SJSA1 (cell line): ENCODE results near the gene SLC2A10. TPM values are rescaled to one million over a fixed set of nuclear protein-coding genes. Genes with fewer than 3 reads are reported as not detected.

Experiments
- DNase-seq, 2 experiments: peaks; one replicate each; pipeline ENCODE4 v3.0.0-alpha.2; 2015 to 2020; ENCODE audit warnings: low spot score in 2 of 2, low read depth in 1 of 2
- H3K27ac ChIP-seq: fragments of 250-450 bp; sonication (Bioruptor Pico); 2 replicates; pipeline ENCODE4 v1.5.1; 2020; ENCODE audit warnings: mild to moderate bottlenecking, moderate library complexity
- H3K27me3 ChIP-seq: fragments of 250-450 bp; sonication (Bioruptor Pico); replicated peaks from 2 replicates; pipeline ENCODE4 v1.5.1; 2020; ENCODE audit warnings: mild to moderate bottlenecking, moderate library complexity
- H3K36me3 ChIP-seq: fragments of 250-450 bp; sonication (Bioruptor Pico); 2 replicates; pipeline ENCODE4 v1.5.1; 2020; ENCODE audit warnings: mild to moderate bottlenecking
- H3K4me1 ChIP-seq: fragments of 250-450 bp; sonication (Bioruptor Pico); replicated peaks from 2 replicates; pipeline ENCODE4 v1.6.1; 2021; ENCODE audit warnings: mild to moderate bottlenecking
- H3K4me3 ChIP-seq: fragments of 250-450 bp; sonication (Bioruptor Pico); 2 replicates; pipeline ENCODE4 v1.5.1; 2020; ENCODE audit warnings: mild to moderate bottlenecking
- H3K9me3 ChIP-seq: fragments of 250-450 bp; sonication (Bioruptor Pico); replicated peaks from 2 replicates; pipeline ENCODE4 v1.5.1; 2020; ENCODE audit warnings: mild to moderate bottlenecking
- total RNA-seq: library from RNA; depleted of rRNA; stranded (reverse); fragments of >200 nt; shearing (Covaris generic); gene quantifications from 2 replicates; pipeline ENCODE4 v1.2.3, GENCODE V29; 2014

Gene SLC2A10
- total RNA-seq, 1 experiment from 2014 or later: 18.5 TPM

DNA sequence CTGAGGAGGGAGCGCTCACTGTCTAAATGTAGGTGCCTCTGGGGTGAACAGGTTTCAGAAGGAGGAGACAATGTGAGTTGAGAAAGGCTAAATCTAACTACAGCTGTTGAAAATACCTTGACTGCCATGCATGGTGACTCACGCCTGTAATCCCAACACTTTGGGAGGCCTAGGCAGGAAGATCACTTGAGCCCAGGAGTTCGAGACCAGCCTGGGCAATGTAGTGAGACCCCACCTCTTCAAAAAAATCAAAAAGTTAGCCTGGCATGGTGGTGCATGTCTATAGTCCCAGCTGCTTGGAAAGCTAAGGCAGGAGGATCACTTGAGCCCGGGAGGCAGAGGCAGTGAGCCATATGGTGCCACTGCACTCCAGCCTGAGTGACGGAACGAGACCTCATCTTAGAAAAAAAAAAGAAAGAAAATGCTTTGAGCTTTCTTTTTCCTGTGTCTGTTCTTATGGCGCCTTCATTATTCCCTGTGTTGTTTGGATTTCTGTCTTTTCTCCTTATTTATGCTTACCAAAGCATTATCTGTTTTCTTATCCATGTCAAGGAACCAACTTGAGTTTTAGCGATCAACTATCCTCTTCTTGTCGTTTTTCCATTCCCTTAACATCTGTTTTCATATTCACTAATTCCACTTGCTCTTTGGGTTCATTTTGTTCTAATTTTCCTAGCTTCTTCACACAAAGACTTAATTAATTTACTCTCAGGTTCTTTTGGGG lies 8.5 kb downstream of the SLC2A10 start:
- Histone ChIP-seq H3K27me3 (no peaks in the 10 kb centered on the region), H3K36me3 (peaks cover 12% of the 10 kb centered on the region), H3K4me3 (no peak overlapping the region), H3K27ac (no peak overlapping the region), H3K9me3 (0 out of 2 replicates have a peak, but pooled peaks cover 2% of the 10 kb centered on the region), H3K4me1 (peaks cover 7% of the 10 kb centered on the region)
- no peak for DNase-seq

DNA sequence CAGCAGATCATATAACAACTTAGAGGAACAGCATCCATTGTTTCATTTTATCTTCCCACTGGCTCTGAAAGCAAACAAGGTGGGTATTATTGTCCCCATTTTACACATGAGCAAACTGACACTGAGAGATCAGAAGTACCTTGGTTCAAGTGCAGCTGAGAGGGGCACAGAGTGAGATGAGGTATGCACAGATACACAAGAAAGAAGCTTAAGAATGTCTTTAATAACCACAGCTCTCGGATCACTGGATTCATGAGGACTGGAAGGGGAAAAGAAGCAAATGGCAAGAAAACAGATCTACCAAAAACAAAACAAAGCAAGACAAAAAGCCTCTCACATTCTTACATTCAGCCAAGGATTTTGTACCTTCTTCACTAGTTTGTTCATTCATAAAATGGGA lies 10.6 kb downstream of the SLC2A10 start:
- no peak overlapping the region for H3K4me3 ChIP-seq
- H3K4me1 ChIP-seq: peaks cover 5% of the 10 kb centered on the region
- H3K27me3 ChIP-seq: no peaks in the 10 kb centered on the region
- no peak for DNase-seq
- H3K9me3 ChIP-seq: 0 out of 2 replicates have a peak, but pooled peaks cover 2% of the 10 kb centered on the region
- peaks cover 12% of the 10 kb centered on the region for H3K36me3 ChIP-seq
- H3K27ac ChIP-seq: no peak overlapping the region

DNA sequence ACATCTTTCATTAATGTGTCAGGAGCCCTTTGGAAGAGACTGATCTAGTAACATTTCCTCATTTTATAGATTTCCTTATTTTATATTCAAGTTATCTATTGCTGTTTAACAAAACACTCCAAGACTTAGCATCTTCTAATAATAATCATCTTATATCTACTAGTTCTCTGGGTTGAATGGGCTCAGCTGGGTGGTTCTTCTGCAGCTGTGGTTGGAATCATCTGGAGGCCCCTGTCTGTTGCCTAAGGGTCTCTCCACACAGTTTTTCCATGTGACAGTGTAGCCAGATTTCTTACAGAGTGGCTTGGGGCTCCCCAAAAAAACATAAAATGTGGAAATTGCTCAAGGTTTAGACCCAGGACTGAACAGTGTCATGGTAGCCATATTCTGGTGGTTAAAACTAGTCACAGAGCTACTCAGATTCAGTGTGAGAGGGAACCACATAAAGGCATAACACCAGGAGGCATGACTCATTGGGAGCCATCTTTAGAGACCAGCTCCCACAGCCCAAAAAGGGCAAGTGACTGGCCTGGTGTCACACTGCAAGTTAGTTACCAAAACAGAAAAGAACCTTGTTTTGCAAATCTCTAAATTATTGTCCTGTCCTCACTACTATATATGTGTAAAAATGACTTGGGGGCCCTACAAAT lies 11.5 kb downstream of the SLC2A10 start:
- Histone ChIP-seq H3K4me1 (no peaks in the 10 kb centered on the region), H3K27ac (no peak overlapping the region), H3K4me3 (no peak overlapping the region), H3K36me3 (peaks cover 12% of the 10 kb centered on the region), H3K27me3 (no peaks in the 10 kb centered on the region), H3K9me3 (0 out of 2 replicates have a peak, but pooled peaks cover 2% of the 10 kb centered on the region)
- DNase-seq: no peak

DNA sequence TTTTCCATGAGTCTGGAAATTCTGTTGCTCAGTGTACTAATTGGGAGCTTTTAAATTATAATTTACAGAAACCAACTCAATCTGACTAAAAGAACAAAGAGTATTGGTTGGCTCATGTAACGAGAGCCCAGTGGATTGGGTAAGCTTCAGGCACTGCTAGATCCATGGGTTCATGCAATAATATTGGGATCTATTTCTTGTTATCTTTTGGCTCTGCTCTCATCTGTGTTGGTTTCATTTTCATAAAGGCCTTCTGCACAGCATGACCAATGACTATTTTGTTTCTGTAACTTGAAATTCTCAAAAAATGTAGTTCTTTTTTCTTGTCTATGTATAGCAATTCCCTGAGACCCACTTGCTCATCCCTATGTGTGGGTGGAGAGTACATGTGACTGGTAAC lies 12.0 kb downstream of the SLC2A10 start:
- Histone ChIP-seq H3K27me3 (no peaks in the 10 kb centered on the region), H3K27ac (no peak overlapping the region), H3K9me3 (0 out of 2 replicates have a peak, but pooled peaks cover 2% of the 10 kb centered on the region), H3K4me3 (no peak overlapping the region), H3K36me3 (peaks cover 14% of the 10 kb centered on the region), H3K4me1 (no peaks in the 10 kb centered on the region)
- no peak for DNase-seq

DNA sequence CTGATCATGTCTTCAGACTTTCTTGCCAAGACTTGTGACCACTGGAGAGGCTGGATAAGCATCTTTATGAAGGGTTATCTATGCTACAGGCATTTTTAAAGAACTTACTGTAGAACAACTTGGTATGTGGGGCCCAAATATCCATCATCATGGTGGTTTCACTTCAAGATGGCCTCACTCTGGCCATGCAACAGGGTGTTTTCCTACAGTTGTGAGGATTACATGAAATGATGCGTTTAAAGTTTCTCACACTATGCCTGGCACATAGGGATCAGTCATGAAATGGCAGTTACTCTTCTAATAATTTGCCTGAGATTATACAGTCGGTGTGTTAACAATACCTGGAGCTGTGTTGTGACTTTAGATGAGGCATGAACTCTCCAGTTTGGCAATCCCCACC lies 13.0 kb downstream of the SLC2A10 start:
- no peak overlapping the region for H3K4me3 ChIP-seq
- H3K27ac ChIP-seq: no peak overlapping the region
- 0 out of 2 replicates have a peak, but pooled peaks cover 2% of the 10 kb centered on the region for H3K9me3 ChIP-seq
- no peaks in the 10 kb centered on the region for H3K4me1 ChIP-seq
- no peaks in the 10 kb centered on the region for H3K27me3 ChIP-seq
- H3K36me3 ChIP-seq: peaks cover 14% of the 10 kb centered on the region
- no peak for DNase-seq

DNA sequence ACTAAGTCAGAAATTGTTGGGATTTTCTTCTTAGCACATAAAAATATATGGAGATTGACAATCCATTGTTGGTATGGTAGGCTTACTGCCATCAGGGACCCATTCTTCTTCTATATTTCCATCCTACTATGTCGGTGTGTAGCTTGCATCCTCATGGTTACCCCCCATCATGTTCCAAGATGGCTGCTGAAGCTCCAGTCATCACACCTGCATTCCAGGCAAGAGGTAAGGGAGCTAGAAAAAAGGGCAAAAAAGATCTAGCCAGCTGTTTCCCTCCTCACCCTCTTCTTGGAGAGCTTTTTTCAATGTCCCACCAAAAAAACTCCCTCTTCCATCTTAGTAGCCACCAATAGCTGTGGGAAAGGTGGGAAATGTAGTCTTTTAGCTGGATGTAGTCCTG lies 13.6 kb downstream of the SLC2A10 start:
- Histone ChIP-seq H3K4me3 (no peak overlapping the region), H3K36me3 (peaks cover 14% of the 10 kb centered on the region), H3K27ac (no peak overlapping the region), H3K9me3 (0 out of 2 replicates have a peak, but pooled peaks cover 2% of the 10 kb centered on the region), H3K27me3 (no peaks in the 10 kb centered on the region), H3K4me1 (no peaks in the 10 kb centered on the region)
- DNase-seq: no peak

DNA sequence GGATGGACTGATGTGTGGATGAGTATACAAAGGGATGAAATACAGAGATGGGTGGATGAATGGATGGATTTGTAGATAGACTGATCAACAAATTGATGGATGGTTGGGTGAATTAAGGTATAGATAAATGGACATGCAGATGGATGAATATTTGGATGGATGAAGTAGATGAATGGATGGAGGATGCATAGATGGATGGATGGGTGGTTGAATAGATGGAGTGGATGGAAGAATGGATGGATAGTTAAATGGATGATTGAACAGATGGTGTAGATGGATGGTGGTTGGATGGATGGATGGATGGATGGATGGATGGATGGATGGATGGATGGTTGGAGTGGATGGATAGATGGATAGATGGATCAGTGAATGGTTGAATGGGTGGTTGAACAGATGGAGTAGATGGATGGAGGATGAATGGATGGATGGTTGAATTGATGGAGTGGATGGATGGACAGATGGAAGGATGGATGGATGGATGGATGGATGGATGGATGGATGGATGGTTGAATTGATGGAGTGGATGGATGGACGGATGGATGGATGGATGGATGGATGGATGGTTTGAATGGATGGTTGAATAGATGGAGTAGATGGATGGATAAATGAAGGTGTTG lies 15.0 kb downstream of the SLC2A10 start:
- Histone ChIP-seq H3K9me3 (0 out of 2 replicates have a peak, but pooled peaks cover 2% of the 10 kb centered on the region), H3K27me3 (no peaks in the 10 kb centered on the region), H3K27ac (no peak overlapping the region), H3K36me3 (peaks cover 14% of the 10 kb centered on the region), H3K4me3 (no peak overlapping the region), H3K4me1 (no peaks in the 10 kb centered on the region)
- DNase-seq: no peak

DNA sequence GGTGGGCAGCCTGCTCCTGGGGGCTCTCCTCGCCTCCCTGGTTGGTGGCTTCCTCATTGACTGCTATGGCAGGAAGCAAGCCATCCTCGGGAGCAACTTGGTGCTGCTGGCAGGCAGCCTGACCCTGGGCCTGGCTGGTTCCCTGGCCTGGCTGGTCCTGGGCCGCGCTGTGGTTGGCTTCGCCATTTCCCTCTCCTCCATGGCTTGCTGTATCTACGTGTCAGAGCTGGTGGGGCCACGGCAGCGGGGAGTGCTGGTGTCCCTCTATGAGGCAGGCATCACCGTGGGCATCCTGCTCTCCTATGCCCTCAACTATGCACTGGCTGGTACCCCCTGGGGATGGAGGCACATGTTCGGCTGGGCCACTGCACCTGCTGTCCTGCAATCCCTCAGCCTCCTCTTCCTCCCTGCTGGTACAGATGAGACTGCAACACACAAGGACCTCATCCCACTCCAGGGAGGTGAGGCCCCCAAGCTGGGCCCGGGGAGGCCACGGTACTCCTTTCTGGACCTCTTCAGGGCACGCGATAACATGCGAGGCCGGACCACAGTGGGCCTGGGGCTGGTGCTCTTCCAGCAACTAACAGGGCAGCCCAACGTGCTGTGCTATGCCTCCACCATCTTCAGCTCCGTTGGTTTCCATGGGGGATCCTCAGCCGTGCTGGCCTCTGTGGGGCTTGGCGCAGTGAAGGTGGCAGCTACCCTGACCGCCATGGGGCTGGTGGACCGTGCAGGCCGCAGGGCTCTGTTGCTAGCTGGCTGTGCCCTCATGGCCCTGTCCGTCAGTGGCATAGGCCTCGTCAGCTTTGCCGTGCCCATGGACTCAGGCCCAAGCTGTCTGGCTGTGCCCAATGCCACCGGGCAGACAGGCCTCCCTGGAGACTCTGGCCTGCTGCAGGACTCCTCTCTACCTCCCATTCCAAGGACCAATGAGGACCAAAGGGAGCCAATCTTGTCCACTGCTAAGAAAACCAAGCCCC lies 16.0 kb downstream of the SLC2A10 start:
- Histone ChIP-seq H3K9me3 (no peaks in the 10 kb centered on the region), H3K4me3 (no peak overlapping the region), H3K27me3 (no peaks in the 10 kb centered on the region), H3K4me1 (no peaks in the 10 kb centered on the region), H3K36me3 (peaks cover 5% of the 10 kb centered on the region), H3K27ac (no peak overlapping the region)
- no peak for DNase-seq

DNA sequence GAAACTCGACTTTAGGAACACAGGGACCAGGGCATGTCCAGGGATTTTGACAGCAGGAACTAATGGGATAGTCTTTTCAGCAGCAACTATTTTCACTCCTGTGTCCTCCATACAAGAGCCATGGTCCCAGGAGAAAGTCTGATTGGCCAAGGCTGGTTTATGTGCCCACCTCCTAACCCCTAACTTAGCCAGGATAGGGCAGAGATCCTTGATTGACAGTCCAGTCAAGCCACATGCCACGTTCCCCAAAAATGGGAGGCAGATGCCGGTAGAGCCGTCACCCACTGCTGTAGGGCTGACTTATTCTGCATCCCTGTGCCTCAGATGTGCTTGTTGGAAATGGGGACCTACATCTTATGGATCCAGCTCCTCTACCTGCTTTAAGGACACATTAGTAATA lies 22.3 kb downstream of the SLC2A10 start:
- H3K36me3 ChIP-seq: peaks cover 2% of the 10 kb centered on the region; the same call in 1 of the 2 replicates
- H3K27ac ChIP-seq: no peak overlapping the region
- H3K4me3 ChIP-seq: no peak overlapping the region
- H3K9me3 ChIP-seq: no peaks in the 10 kb centered on the region
- no peak for DNase-seq
- H3K27me3 ChIP-seq: no peaks in the 10 kb centered on the region
- no peaks in the 10 kb centered on the region for H3K4me1 ChIP-seq

DNA sequence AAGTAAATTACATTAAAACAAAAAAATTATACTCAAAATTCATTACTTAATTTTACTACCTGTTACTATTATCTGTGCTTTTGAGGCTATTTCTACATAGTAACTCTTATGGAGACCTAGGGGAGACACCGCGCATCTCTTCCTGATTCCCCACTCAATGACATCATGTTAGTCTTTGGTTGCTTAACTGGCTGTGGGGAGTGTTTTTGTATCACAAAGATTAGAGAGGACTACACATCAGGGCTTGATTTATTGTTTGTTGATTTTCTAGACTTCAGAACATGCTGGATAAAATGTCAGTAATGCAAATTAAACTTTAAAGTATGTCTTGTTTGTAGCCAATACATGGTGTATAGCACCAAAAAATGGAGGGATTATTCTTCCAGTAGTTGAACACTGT lies 26.0 kb downstream of the SLC2A10 start:
- H3K9me3 ChIP-seq: no peaks in the 10 kb centered on the region
- H3K36me3 ChIP-seq: peaks cover 2% of the 10 kb centered on the region; the same call in 1 of the 2 replicates
- no peaks in the 10 kb centered on the region for H3K4me1 ChIP-seq
- no peak overlapping the region for H3K4me3 ChIP-seq
- no peaks in the 10 kb centered on the region for H3K27me3 ChIP-seq
- DNase-seq: no peak
- H3K27ac ChIP-seq: no peak overlapping the region

DNA sequence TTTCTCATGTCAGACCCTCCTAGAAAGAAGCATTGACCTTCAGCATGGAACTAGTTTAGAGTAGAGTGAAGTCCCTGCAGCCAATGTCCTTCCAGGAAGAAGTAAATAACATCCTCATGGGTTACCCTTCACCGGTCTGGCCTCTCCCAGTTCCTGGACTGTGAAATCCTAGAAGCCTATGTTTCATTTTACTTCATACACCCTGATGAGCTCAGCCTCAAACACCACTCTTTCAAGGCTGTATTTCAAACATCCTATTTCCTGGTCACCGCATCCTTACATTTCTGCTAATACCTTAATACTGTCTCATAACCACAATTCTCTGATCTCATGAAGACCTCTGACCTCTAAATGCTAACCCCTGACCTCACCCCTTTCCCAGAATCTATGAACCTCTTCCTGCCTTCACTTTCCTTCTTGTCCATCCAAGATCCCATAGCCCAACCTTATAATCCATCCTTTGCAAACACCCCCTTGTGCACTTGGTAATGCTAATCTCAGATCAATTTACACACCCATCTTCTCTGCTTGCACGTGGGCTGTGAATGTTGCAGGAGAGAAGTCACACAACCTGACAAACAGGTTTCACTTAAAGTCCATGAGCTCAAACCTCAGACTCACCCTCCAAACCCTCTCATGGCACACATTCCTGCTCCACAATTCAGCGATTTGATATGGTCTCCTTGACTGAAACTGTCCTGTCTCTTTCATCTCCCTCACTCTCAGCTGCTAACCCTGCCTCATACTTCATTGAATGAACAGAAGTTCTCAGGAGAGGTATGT lies 30.2 kb downstream of the SLC2A10 start:
- no peaks in the 10 kb centered on the region for H3K4me1 ChIP-seq
- H3K27ac ChIP-seq: no peak overlapping the region
- H3K36me3 ChIP-seq: no peaks in the 10 kb centered on the region
- no peaks in the 10 kb centered on the region for H3K9me3 ChIP-seq
- no peak overlapping the region for H3K4me3 ChIP-seq
- H3K27me3 ChIP-seq: peaks cover 4% of the 10 kb centered on the region; the same call in 1 of the 2 replicates
- no peak for DNase-seq

DNA sequence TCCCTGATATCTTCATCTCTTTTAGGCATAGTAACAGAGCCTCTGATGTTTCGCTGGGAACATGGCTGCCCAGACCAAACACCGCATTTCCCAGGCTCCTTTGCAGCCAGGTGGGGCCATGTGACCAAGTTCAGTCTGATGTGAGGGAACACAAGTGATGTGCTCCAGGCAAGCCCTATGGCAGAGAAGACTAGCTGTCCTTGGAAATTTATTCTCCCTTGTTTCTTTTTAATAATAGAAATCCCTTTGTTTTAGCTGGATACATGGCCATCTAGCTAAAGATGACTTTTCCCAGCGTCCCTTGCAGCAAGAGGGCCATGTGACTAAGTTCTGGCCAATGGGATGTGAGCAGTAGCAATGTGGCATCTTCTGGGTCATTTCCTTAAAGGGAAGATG lies 30.8 kb downstream of the SLC2A10 start:
- no peak for DNase-seq
- Histone ChIP-seq H3K4me3 (no peak overlapping the region), H3K9me3 (no peaks in the 10 kb centered on the region), H3K27ac (no peak overlapping the region), H3K4me1 (no peaks in the 10 kb centered on the region), H3K27me3 (peaks cover 6% of the 10 kb centered on the region; the same call in 1 of the 2 replicates), H3K36me3 (no peaks in the 10 kb centered on the region)
